Skin of body (tissue), 2 donors: ENCODE data around the gene ASS1. TPM values are rescaled to one million over a fixed set of nuclear protein-coding genes. Genes with fewer than 3 reads are reported as not detected.

Experiments used
- DNase-seq: peaks from one replicate; lab custom pipeline; 2025; lab: John Stamatoyannopoulos, UW
- total RNA-seq: library from RNA; depleted of rRNA; stranded (reverse); fragments of >200 nt; gene quantifications from one replicate; pipeline ENCODE4 v1.2.3, GENCODE V29; 2014

The ASS1 gene
- total RNA-seq, 1 donor from 2014 or later: 126 TPM

GRCh38 chr9:130471411-130472183 lies 26.8 kb downstream of the ASS1 start:
- no peak for DNase-seq

- DNase-seq: no peak
These were observed 27.5 kb downstream of the ASS1 start for GRCh38 chr9:130472184-130472705.

- no peak for DNase-seq
These were observed 28.2 kb downstream of the ASS1 start for GRCh38 chr9:130473009-130473408.

GRCh38 chr9:130473566-130473965 lies 28.8 kb downstream of the ASS1 start:
- no peak for DNase-seq

- DNase-seq: no peak
These were observed 29.3 kb downstream of the ASS1 start for GRCh38 chr9:130474106-130474505.

GRCh38 chr9:130476151-130476730 lies 31.5 kb downstream of the ASS1 start:
- no peak for DNase-seq

- no peak for DNase-seq
These were observed 32.8 kb downstream of the ASS1 start for GRCh38 chr9:130477564-130477963.

- DNase-seq: no peak
These were observed 33.4 kb downstream of the ASS1 start for GRCh38 chr9:130478152-130478551.

GRCh38 chr9:130478736-130479575 lies 34.2 kb downstream of the ASS1 start:
- no peak for DNase-seq

GRCh38 chr9:130479587-130479986 lies 34.8 kb downstream of the ASS1 start:
- DNase-seq: no peak

GRCh38 chr9:130480673-130481072 lies 35.9 kb downstream of the ASS1 start:
- no peak for DNase-seq

- DNase-seq: no peak
These were observed 37.7 kb downstream of the ASS1 start for GRCh38 chr9:130482463-130482862.

- no peak for DNase-seq
These were observed 38.7 kb downstream of the ASS1 start for GRCh38 chr9:130483371-130483971.

GRCh38 chr9:130484362-130485072 lies 39.8 kb downstream of the ASS1 start:
- DNase-seq: no peak

- no peak for DNase-seq
These were observed 41.3 kb downstream of the ASS1 start for GRCh38 chr9:130486103-130486502.

- DNase-seq: no peak
These were observed 42.7 kb downstream of the ASS1 start for GRCh38 chr9:130487500-130487899.

GRCh38 chr9:130488621-130489330 lies 44.0 kb downstream of the ASS1 start:
- DNase-seq: no peak

- no peak for DNase-seq
These were observed 46.2 kb downstream of the ASS1 start for GRCh38 chr9:130490981-130491380.

GRCh38 chr9:130491830-130492482 lies 47.2 kb downstream of the ASS1 start:
- DNase-seq: no peak

- no peak for DNase-seq
These were observed 48.3 kb downstream of the ASS1 start for GRCh38 chr9:130493021-130493420.
